ENCODE data around the gene DDAH1. TPM values are rescaled to one million over a fixed set of nuclear protein-coding genes. Genes with fewer than 3 reads are reported as not detected.

Gene DDAH1
- total RNA-seq, 1 experiment from 2014 or later = 65.9 TPM

DNA sequence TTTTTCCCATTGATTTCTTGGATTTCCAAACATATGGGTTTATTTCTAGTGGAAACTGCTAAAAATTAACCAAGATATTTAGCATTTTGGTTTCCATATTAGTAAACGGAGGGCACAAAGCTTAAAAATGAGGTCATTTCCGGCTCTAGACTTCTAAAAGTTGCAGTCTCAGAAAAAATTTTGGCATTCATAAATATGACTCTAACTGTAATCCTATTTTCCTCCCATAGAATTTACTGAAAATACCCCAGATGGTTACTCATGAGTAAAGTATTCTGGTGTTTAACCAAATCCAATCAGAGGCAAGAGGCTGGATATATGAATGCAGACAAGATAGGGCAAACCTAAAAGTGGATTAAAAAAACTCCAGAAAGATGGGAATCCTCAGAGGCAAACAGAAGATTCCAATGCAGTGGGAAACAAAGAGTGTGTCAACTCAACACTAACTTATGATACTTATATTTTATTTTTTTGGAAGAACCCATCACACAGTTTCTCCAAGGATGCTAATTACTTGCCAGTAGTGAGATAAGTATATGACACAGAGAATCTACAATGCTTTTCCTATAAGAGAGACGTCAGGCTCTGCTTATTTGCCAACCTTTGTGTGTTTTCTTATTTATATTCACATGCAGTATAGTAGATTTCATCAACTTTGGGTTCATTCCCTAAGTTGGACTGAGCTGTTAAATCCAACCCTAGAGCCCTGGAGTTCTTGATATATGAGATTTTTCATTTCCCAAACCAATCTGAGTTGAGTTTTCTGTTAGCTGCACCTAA lies 98.4 kb downstream of the DDAH1 start:
- Histone ChIP-seq H3K4me3 (ENCODE audit: low read length) (no peak overlapping the region), H3K9me3 (ENCODE audit: low read length) (no peaks in the 10 kb centered on the region), H4K20me1 (ENCODE audit: low read length) (no peaks in the 10 kb centered on the region), H3K4me1 (ENCODE audit: insufficient read depth, low read length) (peaks cover 48% of the 10 kb centered on the region), H3K27ac (ENCODE audit: low read length) (peak overlapping the region; percentile 12), H3K79me2 (ENCODE audit: low read length) (peaks cover 93% of the 10 kb centered on the region), H3K4me2 (ENCODE audit: low read length) (peak overlapping the region; percentile 30), H3K9me2 (replicated peaks; ENCODE audit: low read length) (no peaks in the 10 kb centered on the region), H3K36me3 (ENCODE audit: low read depth, low read length) (no peaks in the 10 kb centered on the region), H3K9ac (ENCODE audit: low read length) (no peak overlapping the region), H3K27me3 (ENCODE audit: low read length) (no peaks in the 10 kb centered on the region), H2AFZ (ENCODE audit: low read length) (no peak overlapping the region), H3F3A (ENCODE audit: low read length, unreplicated experiment) (no peaks in the 10 kb centered on the region)
- peak; percentile 37; the same call in 1 of the 2 replicates for ATAC-seq
- peak; percentile 75 for DNase-seq
- POLR2A ChIA-PET (ENCODE audit: unreplicated experiment) = no interaction called here
- intact Hi-C loops (cut with micrococcal nuclease) = no loop called here
- CTCF ChIA-PET = no interaction called here
- TF ChIP-seq, protein P1, sequence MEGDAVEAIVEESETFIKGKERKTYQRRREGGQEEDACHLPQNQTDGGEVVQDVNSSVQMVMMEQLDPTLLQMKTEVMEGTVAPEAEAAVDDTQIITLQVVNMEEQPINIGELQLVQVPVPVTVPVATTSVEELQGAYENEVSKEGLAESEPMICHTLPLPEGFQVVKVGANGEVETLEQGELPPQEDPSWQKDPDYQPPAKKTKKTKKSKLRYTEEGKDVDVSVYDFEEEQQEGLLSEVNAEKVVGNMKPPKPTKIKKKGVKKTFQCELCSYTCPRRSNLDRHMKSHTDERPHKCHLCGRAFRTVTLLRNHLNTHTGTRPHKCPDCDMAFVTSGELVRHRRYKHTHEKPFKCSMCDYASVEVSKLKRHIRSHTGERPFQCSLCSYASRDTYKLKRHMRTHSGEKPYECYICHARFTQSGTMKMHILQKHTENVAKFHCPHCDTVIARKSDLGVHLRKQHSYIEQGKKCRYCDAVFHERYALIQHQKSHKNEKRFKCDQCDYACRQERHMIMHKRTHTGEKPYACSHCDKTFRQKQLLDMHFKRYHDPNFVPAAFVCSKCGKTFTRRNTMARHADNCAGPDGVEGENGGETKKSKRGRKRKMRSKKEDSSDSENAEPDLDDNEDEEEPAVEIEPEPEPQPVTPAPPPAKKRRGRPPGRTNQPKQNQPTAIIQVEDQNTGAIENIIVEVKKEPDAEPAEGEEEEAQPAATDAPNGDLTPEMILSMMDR (conservative IDR thresholded peaks at IDR 0.05; ENCODE audit: low read depth, low read length) = no peak
- TF ChIP-seq EZH2phosphoT487 (IDR thresholded peaks at IDR 0.05; ENCODE audit: borderline replicate concordance, low read length) = no peak
- no peak for TF ChIP-seq EZH2 (IDR thresholded peaks at IDR 0.05; ENCODE audit: low read length, unreplicated experiment)
- no TSS peak for BruUV-seq (replicated peaks)

DNA sequence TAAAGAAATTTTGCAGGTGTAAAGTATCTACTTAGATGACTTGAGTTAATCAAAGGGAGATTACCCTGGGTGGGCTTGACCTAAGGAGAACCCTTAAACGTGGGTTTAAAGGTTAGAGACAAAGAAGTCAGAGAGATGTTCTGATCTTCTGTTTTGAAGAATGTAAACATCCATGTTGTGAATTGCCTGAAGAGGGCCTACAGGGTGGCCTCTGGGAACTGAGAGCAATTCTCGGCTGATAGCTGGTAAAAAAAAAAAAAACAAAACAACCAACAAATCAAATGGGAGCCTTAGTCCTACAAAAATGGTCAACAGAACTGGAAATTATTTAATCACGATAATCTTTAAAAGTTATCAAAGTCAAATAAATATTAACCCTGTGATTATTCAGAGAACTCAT lies 99.1 kb downstream of the DDAH1 start:
- H2AFZ ChIP-seq (ENCODE audit: low read length) = no peak overlapping the region
- peaks cover 88% of the 10 kb centered on the region for H3K79me2 ChIP-seq (ENCODE audit: low read length)
- no peaks in the 10 kb centered on the region for H3K27me3 ChIP-seq (ENCODE audit: low read length)
- no TSS peak for BruUV-seq (replicated peaks)
- CTCF ChIA-PET = no interaction called here
- H3K4me2 ChIP-seq (ENCODE audit: low read length) = no peak overlapping the region; the same call in 1 of the 2 replicates
- intact Hi-C loops (cut with micrococcal nuclease) = no loop called here
- peak overlapping the region; percentile 12; the same call in 1 of the 2 replicates for H3K27ac ChIP-seq (ENCODE audit: low read length)
- peaks cover under 1% of the 10 kb centered on the region for H3F3A ChIP-seq (ENCODE audit: low read length, unreplicated experiment)
- ATAC-seq (no peak), DNase-seq (no peak)
- H3K9ac ChIP-seq (ENCODE audit: low read length) = no peak overlapping the region
- no peaks in the 10 kb centered on the region for H3K36me3 ChIP-seq (ENCODE audit: low read depth, low read length)
- no peaks in the 10 kb centered on the region for H3K9me2 ChIP-seq (replicated peaks; ENCODE audit: low read length)
- TF ChIP-seq, protein P1 (conservative IDR thresholded peaks at IDR 0.05; ENCODE audit: low read depth, low read length) = no peak
- TF ChIP-seq EZH2phosphoT487 (IDR thresholded peaks at IDR 0.05; ENCODE audit: borderline replicate concordance, low read length) = no peak
- TF ChIP-seq EZH2 (IDR thresholded peaks at IDR 0.05; ENCODE audit: low read length, unreplicated experiment) = no peak
- peaks cover 48% of the 10 kb centered on the region for H3K4me1 ChIP-seq (ENCODE audit: insufficient read depth, low read length)
- H3K9me3 ChIP-seq (ENCODE audit: low read length) = no peaks in the 10 kb centered on the region
- H4K20me1 ChIP-seq (ENCODE audit: low read length) = no peaks in the 10 kb centered on the region
- POLR2A ChIA-PET (ENCODE audit: unreplicated experiment) = no interaction called here
- H3K4me3 ChIP-seq (ENCODE audit: low read length) = no peak overlapping the region

DNA sequence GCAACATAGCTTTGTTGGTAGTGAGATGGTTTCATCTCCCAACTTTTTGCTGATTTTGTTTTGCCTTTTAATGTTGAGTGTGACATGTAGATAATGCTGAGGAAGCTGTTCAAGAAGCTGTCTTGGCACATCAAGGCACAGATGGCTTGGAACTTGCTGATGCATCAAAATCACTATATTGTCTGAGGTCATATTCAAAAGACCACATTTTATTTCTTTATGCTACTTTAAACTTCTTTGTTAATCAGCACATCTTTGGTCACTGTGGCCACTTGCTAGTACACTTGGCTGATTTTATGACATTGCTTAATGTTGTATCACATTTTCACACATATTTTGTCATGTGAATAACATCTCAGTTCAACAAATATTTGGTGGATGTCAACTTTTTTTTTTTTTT lies 101.4 kb downstream of the DDAH1 start:
- Histone ChIP-seq H3K9ac (ENCODE audit: low read length) (no peak overlapping the region), H2AFZ (ENCODE audit: low read length) (no peak overlapping the region), H3K9me3 (ENCODE audit: low read length) (no peaks in the 10 kb centered on the region), H3K27me3 (ENCODE audit: low read length) (no peaks in the 10 kb centered on the region), H3K4me1 (ENCODE audit: insufficient read depth, low read length) (peaks cover 54% of the 10 kb centered on the region), H3K4me3 (ENCODE audit: low read length) (no peak overlapping the region), H4K20me1 (ENCODE audit: low read length) (no peaks in the 10 kb centered on the region), H3F3A (ENCODE audit: low read length, unreplicated experiment) (peaks cover 12% of the 10 kb centered on the region), H3K79me2 (ENCODE audit: low read length) (peaks cover 75% of the 10 kb centered on the region), H3K9me2 (replicated peaks; ENCODE audit: low read length) (no peaks in the 10 kb centered on the region), H3K27ac (ENCODE audit: low read length) (no peak overlapping the region), H3K36me3 (ENCODE audit: low read depth, low read length) (no peaks in the 10 kb centered on the region), H3K4me2 (ENCODE audit: low read length) (no peak overlapping the region)
- BruUV-seq (replicated peaks) = no TSS peak
- CTCF ChIA-PET = no interaction called here
- TF ChIP-seq EZH2 (IDR thresholded peaks at IDR 0.05; ENCODE audit: low read length, unreplicated experiment) (no peak), EZH2phosphoT487 (IDR thresholded peaks at IDR 0.05; ENCODE audit: borderline replicate concordance, low read length) (no peak)
- TF ChIP-seq, protein P1 (conservative IDR thresholded peaks at IDR 0.05; ENCODE audit: low read depth, low read length) = no peak
- POLR2A ChIA-PET (ENCODE audit: unreplicated experiment) = no interaction called here
- intact Hi-C loops (cut with micrococcal nuclease) = loop anchor here (5.0 kb wide), 1 partner anchor 51 kb away; no protein-coding TSS in a partner anchor
- ATAC-seq = no peak
- no peak for DNase-seq

Measured in PC-3 (cell line).